ENCODE measurements around the gene ERGIC1.

The ERGIC1 gene

DNA sequence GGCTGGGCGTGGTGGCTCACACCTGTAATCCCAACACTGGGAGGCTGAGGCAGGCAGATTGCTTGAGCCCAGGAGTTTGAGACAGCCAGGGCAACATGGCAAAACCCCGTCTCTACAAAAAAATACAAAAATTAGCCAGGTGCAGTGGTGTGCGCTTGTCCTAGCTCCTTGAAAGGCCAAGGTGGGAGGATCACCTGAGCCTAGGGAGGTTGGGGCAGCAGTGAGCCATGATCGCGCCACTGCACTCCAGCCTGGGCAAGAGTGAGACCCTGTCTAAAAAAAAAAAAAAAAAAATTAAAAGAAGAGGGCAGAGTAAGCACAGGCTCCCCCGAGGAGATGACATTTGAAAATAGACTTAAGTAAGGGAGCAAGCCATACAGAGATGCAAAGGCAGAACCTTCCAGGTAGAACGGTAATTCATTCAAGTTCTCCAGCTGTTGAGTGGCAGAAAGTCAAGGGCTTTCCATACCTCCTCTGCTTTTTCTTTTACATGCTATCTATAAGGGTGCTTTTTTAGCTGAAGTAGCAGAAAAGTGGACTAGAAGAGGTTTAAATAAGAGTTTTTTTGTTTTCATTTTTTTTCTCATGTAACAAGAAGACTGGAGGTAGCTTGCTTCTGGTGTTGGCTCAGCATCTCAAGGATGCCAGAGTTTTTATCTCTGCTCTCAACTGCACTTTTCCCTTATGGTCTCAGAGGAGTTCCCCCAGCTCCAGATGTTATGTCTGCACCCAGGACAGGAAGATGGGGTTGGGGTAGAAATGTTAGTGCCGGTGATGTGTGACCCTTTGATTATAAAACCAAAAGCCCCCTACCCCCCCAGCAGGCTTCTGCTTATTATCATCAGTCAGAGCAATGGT, 40.8 kb downstream of the ERGIC1 start:
- no peaks in the 10 kb centered on the region for H3K9me3 Mint-ChIP-seq
- peaks cover 15% of the 10 kb centered on the region for H3K4me1 Mint-ChIP-seq
- no peaks in the 10 kb centered on the region for H3K27me3 Mint-ChIP-seq
- peaks cover 2% of the 10 kb centered on the region for H3K36me3 Mint-ChIP-seq
- H3K27ac Mint-ChIP-seq, result peak overlapping the region; percentile 67
- no peak overlapping the region for H3K4me3 Mint-ChIP-seq
- peak; percentile 19 for ATAC-seq (ENCODE audit: low read depth)
- no peak for DNase-seq (ENCODE audit: low spot score in 2 of 2)

DNA sequence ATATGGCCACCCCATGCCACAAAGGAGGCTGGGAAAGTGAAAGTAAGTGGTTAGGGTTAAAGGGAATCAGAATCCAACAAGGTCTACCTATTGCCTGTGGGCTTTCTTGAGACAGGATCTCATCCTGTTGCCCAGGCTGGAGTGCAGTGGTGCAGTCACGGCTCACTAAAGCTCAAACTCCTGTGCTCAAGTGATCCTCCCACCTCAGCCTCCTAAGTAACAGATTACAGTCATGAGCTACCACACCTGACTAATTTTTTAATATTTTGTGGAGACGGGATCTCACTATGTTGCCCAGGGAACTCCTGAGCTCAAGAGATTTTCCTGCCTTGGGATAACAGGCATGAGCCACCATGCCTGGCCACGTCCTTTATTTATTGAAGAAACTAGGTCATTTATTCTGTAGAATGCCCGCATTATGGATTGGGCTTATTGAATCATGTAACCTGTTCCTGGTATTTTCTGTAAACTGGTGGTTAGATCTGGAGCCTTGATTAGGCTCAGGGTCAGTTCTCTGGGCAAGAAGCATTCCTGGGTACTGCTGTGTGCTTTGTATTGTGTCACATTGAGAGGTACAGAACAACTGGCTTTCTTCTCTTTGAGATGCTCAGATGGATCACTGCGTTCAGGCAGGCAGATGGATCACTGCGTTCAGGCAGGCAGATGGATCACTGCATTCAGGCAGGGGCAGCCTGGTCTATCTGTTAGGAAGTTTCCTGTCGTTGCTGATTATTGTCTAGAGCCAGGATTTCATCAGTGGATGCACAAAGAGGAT, 41.6 kb downstream of the ERGIC1 start:
- ATAC-seq (ENCODE audit: low read depth) (no peak), DNase-seq (ENCODE audit: low spot score in 2 of 2) (no peak)
- peaks cover 15% of the 10 kb centered on the region for H3K4me1 Mint-ChIP-seq
- no peaks in the 10 kb centered on the region for H3K9me3 Mint-ChIP-seq
- no peak overlapping the region for H3K4me3 Mint-ChIP-seq
- peak overlapping the region; percentile 31 for H3K27ac Mint-ChIP-seq
- H3K27me3 Mint-ChIP-seq, result no peaks in the 10 kb centered on the region
- peaks cover 2% of the 10 kb centered on the region for H3K36me3 Mint-ChIP-seq

DNA sequence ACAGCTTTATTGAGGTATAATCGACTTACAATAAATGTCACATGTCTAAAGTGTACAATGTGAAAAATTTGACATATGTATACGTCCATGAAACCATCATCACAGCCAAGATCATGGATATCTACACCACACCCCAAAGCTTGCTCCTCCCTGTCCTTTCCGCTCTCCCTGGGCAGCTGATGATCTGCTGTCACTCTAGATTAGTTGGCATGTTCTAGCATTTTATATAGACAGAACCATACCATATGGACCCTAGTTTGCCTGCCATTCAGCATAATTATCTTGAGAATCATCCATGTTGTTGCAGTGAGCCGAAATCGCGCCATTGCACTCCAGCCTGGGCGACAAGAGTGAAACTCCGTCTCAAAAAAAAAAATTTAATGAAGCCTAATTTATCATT, 42.5 kb downstream of the ERGIC1 start:
- no peak overlapping the region for H3K4me3 Mint-ChIP-seq
- H3K27me3 Mint-ChIP-seq, result no peaks in the 10 kb centered on the region
- peak overlapping the region; percentile 81 for H3K27ac Mint-ChIP-seq
- H3K4me1 Mint-ChIP-seq, result peaks cover 17% of the 10 kb centered on the region
- ATAC-seq (ENCODE audit: low read depth), result no peak
- H3K9me3 Mint-ChIP-seq, result no peaks in the 10 kb centered on the region
- H3K36me3 Mint-ChIP-seq, result peaks cover 2% of the 10 kb centered on the region
- DNase-seq (ENCODE audit: low spot score in 2 of 2), result no peak

- no peak overlapping the region for H3K4me3 Mint-ChIP-seq
- no peaks in the 10 kb centered on the region for H3K9me3 Mint-ChIP-seq
- DNase-seq (ENCODE audit: low spot score in 2 of 2) (no peak), ATAC-seq (ENCODE audit: low read depth) (no peak)
- peaks cover 5% of the 10 kb centered on the region for H3K36me3 Mint-ChIP-seq
- peak overlapping the region; percentile 43 for H3K27ac Mint-ChIP-seq
- peaks cover 20% of the 10 kb centered on the region for H3K4me1 Mint-ChIP-seq
- H3K27me3 Mint-ChIP-seq, result no peaks in the 10 kb centered on the region
These were observed 43.6 kb downstream of the ERGIC1 start for GRCh38 chr5:172877466-172878260.

DNA sequence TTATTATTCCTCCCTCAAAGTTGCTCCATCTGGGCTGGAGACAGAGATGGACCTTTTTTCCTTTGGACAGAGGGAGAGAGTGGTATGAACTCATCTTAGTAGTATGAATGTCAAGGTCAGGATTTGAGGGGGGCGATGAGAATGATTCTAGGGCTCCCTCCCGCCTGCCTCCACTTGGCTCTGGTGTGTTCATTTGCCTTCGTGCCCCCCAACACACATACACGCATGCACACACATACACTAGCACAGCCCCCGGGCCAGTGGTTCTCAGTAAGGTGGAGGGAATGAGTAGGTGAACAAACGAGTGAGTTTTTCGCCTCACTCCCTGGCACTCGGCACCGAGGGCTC, 44.5 kb downstream of the ERGIC1 start:
- Mint-ChIP-seq H3K27ac (no peak overlapping the region), H3K4me1 (peaks cover 25% of the 10 kb centered on the region), H3K36me3 (peaks cover 11% of the 10 kb centered on the region), H3K4me3 (no peak overlapping the region), H3K9me3 (no peaks in the 10 kb centered on the region), H3K27me3 (no peaks in the 10 kb centered on the region)
- no peak for DNase-seq (ENCODE audit: low spot score in 2 of 2)
- no peak for ATAC-seq (ENCODE audit: low read depth)

DNA sequence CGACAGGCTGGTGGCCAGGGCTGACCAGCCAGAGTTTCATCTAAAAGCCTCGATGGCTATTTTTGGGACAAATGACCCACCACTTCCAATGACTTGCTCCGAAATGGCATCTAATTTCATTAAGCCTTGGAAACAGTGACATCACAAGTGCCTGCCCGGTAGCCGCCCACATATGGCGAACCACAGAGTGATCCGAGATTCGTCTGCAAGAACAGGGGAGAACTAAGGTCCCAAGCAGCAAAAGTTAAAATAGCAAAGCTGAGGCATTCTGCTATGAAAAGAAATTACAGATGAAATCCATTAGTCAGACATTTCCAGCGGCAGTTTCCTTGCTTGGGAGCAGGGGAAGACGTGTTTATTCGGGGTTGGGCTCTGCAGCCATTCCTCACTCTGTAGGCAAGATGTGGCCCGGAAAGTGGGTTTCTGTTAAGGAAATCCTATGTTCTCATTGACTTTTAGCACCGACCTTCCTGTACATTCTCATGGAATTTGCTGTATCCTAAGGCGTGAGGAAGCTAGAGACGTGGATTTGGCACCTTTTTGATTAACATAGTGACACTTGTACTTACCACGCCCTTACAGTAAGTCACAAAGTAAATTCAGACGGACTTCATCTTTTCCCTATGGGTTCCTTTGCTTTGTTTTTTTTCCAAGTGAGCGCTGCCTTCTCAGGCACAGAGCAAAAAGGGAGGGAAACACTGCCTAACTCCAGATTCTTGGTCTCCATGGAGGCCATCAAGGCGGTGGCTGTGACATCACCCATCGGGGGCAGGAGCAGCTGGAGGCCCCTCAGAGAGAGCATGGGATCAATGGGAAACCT, 45.1 kb downstream of the ERGIC1 start:
- H3K27me3 Mint-ChIP-seq, result no peaks in the 10 kb centered on the region
- DNase-seq (ENCODE audit: low spot score in 2 of 2), result no peak
- peaks cover 14% of the 10 kb centered on the region for H3K36me3 Mint-ChIP-seq
- ATAC-seq (ENCODE audit: low read depth), result no peak
- no peak overlapping the region for H3K4me3 Mint-ChIP-seq
- H3K9me3 Mint-ChIP-seq, result no peaks in the 10 kb centered on the region
- H3K4me1 Mint-ChIP-seq, result peaks cover 25% of the 10 kb centered on the region
- no peak overlapping the region for H3K27ac Mint-ChIP-seq

DNA sequence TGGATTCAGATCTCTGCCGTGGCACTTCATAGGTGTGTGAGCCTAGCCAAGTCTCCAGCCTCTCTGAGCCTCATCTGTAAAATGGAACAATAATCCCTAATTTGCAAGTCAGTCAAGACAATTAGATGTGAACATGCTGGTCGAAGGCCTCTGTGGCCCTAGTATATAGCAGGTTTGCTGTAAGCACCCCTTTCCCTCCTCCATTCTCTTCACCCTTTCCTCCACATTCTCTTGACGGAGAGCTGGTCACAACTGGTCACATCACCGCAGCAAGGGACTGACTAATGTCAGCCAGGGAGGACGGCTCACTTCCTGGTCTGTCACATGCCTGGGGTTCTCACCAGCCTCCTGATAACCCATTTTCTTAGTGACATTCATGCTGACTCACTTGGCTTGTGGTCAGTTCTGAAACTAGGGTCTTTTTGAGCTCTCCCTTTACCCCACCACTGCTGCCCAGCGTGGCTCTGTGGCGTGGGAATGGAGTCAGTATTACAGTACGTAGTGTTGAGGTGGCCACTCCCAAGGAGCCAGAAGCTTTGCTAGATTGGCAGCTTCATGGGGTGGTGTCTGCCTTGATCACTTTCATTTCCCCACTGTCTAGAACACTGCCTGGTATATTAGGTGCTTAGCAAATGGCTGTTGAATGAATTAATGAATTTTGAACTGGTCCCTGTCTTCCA, 47.8 kb downstream of the ERGIC1 start:
- no peak overlapping the region for H3K4me3 Mint-ChIP-seq

GRCh38 chr5:172883066-172883465, 49.0 kb downstream of the ERGIC1 start:
- peak overlapping the region; percentile 82 for H3K27ac Mint-ChIP-seq
- no peaks in the 10 kb centered on the region for H3K9me3 Mint-ChIP-seq
- peaks cover 21% of the 10 kb centered on the region for H3K36me3 Mint-ChIP-seq
- H3K4me3 Mint-ChIP-seq, result no peak overlapping the region
- no peaks in the 10 kb centered on the region for H3K27me3 Mint-ChIP-seq
- peaks cover 23% of the 10 kb centered on the region for H3K4me1 Mint-ChIP-seq
- no peak for ATAC-seq (ENCODE audit: low read depth)
- DNase-seq (ENCODE audit: low spot score in 2 of 2), result no peak

More for the DNA sequence above, 47.8 kb downstream of the ERGIC1 start:
- no peaks in the 10 kb centered on the region for H3K27me3 Mint-ChIP-seq
- H3K36me3 Mint-ChIP-seq, result peaks cover 21% of the 10 kb centered on the region
- no peaks in the 10 kb centered on the region for H3K9me3 Mint-ChIP-seq
- H3K27ac Mint-ChIP-seq, result peak overlapping the region; percentile 82
- peaks cover 27% of the 10 kb centered on the region for H3K4me1 Mint-ChIP-seq
- ATAC-seq (ENCODE audit: low read depth) (peak; percentile 68), DNase-seq (ENCODE audit: low spot score in 2 of 2) (no peak)

DNA sequence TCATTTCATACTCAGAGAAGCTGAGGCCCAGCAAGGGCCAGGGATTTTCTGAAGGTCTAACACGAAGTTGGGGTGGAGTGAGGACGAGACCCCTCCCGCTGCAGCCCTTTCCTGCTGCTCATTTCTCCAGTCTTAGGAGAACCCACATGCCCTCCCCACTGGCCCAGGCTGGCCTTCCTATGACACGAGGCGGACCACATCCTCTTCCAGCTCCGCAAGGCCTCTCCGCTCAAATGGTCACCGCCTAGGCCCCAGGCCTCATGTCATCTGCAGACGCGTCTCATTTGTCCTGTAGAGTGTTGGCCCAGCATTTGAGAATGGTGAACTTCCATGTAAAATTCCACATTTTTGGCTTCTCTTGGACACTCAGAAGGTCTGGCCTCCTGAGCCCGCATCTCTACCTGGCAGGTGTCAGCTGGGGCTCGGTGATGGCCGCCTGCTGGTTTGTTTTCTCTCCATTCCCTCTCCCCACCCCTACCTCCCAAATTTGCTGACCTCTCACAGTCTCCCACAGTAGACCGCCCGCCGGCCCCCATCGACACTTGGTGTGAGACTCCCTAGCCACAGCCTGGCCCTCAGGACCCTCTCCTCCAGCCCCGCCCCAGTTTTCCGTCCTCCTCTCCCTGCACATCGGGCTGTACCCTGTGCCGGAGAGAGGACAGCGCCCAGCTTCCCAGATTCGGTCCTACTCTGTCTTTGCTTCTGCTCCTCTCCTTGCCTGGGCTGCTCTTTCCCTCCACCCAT, 51.7 kb downstream of the ERGIC1 start:
- Mint-ChIP-seq H3K4me3 (no peak overlapping the region), H3K4me1 (peaks cover 23% of the 10 kb centered on the region), H3K27me3 (no peaks in the 10 kb centered on the region), H3K27ac (peak overlapping the region; percentile 82), H3K9me3 (no peaks in the 10 kb centered on the region), H3K36me3 (peaks cover 29% of the 10 kb centered on the region)
- DNase-seq (ENCODE audit: low spot score in 2 of 2), result no peak
- no peak for ATAC-seq (ENCODE audit: low read depth)

- H3K4me1 Mint-ChIP-seq, result peaks cover 22% of the 10 kb centered on the region
These were observed 52.4 kb downstream of the ERGIC1 start for GRCh38 chr5:172886476-172886875.

GRCh38 chr5:172886974-172887501, 53.0 kb downstream of the ERGIC1 start:
- Mint-ChIP-seq H3K36me3 (peaks cover 31% of the 10 kb centered on the region), H3K27ac (peak overlapping the region; percentile 76), H3K9me3 (no peaks in the 10 kb centered on the region), H3K4me3 (no peak overlapping the region), H3K27me3 (no peaks in the 10 kb centered on the region), H3K4me1 (peaks cover 16% of the 10 kb centered on the region)
- no peak for DNase-seq (ENCODE audit: low spot score in 2 of 2)
- ATAC-seq (ENCODE audit: low read depth), result no peak

More at GRCh38 chr5:172886476-172886875, 52.4 kb downstream of the ERGIC1 start:
- Mint-ChIP-seq H3K9me3 (no peaks in the 10 kb centered on the region), H3K27ac (peak overlapping the region; percentile 82), H3K27me3 (no peaks in the 10 kb centered on the region), H3K36me3 (peaks cover 29% of the 10 kb centered on the region), H3K4me3 (no peak overlapping the region)
- ATAC-seq (ENCODE audit: low read depth) (no peak), DNase-seq (ENCODE audit: low spot score in 2 of 2) (no peak)

DNA sequence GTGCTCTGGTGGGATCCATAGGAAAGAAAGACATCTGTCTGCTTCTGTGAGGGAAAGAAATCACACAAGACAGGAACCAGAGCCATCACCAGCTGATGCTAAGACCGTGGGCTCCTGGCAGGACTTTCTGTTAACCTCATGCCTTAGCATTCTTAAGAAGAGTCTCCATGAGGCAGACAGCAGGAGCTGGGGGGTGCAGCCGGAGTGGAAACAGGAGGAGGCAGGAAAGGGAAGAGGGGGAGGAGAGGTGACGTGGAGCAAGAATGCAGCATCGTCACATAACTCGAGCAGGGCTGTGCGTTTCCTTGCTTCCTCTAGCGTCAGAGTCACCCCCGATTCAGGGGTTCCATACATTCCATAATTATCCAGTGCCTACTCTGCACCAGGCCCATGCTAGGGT, 53.6 kb downstream of the ERGIC1 start:
- no peak for ATAC-seq (ENCODE audit: low read depth)
- Mint-ChIP-seq H3K27ac (peak overlapping the region; percentile 76), H3K4me3 (no peak overlapping the region), H3K27me3 (no peaks in the 10 kb centered on the region), H3K9me3 (no peaks in the 10 kb centered on the region), H3K36me3 (peaks cover 27% of the 10 kb centered on the region), H3K4me1 (peaks cover 13% of the 10 kb centered on the region)
- DNase-seq (ENCODE audit: low spot score in 2 of 2), result no peak

All from memory B cell (primary cell).